MM.1S (cell line): ENCODE results near the gene DSCAM.

Experiments used
- DNase-seq: peaks from one replicate; pipeline ENCODE4 v3.0.0-alpha.2; 2015
- H2AFZ ChIP-seq: fragments of 300-600 bp; sonication (generic); 2 replicates; pipeline ENCODE4 v1.6.0; 2016; ENCODE audit warnings: antibody characterized with exemption, low read length
- H3F3A ChIP-seq: fragments of 300-600 bp; sonication (generic); 2 replicates; pipeline ENCODE4 v1.6.1; 2016; ENCODE audit warnings: mild to moderate bottlenecking, antibody characterized with exemption, low read length, moderate library complexity, mixed read lengths; ENCODE audit not compliant: insufficient read depth
- H3K27ac ChIP-seq: fragments of 300-600 bp; sonication (generic); 2 replicates; pipeline ENCODE4 v1.5.1; 2016; ENCODE audit warnings: mild to moderate bottlenecking, low read length
- H3K27me3 ChIP-seq: fragments of 300-600 bp; sonication (generic); replicated peaks from 2 replicates; pipeline ENCODE4 v1.6.0; 2016; ENCODE audit warnings: low read length; ENCODE audit not compliant: insufficient read depth
- H3K36me3 ChIP-seq: fragments of 300-600 bp; sonication (generic); replicated peaks from 2 replicates; pipeline ENCODE4 v1.6.1; 2016; ENCODE audit warnings: mild to moderate bottlenecking, low read length, mixed read lengths; ENCODE audit not compliant: insufficient read depth
- H3K4me1 ChIP-seq: fragments of 300-600 bp; sonication (generic); 2 replicates; pipeline ENCODE4 v1.6.1; 2016; ENCODE audit warnings: low read length, mixed read lengths
- H3K4me2 ChIP-seq: fragments of 300-600 bp; sonication (generic); 2 replicates; pipeline ENCODE4 v1.6.0; 2016; ENCODE audit warnings: low read depth, low read length
- H3K4me3 ChIP-seq: fragments of 300-600 bp; sonication (generic); 2 replicates; pipeline ENCODE4 v1.5.1; 2016; ENCODE audit warnings: low read length, mixed read lengths
- H3K79me2 ChIP-seq: fragments of 300-600 bp; sonication (generic); 2 replicates; pipeline ENCODE4 v1.6.1; 2016; ENCODE audit warnings: mixed run types, low read length, mixed read lengths
- H3K9ac ChIP-seq: fragments of 300-600 bp; sonication (generic); 2 replicates; pipeline ENCODE4 v1.6.1; 2016; ENCODE audit warnings: low read length, mixed read lengths
- H3K9me2 ChIP-seq: fragments of 300-600 bp; sonication (generic); replicated peaks from 2 replicates; pipeline ENCODE4 v1.6.1; 2016; ENCODE audit warnings: mild to moderate bottlenecking, low read length, mixed read lengths; ENCODE audit not compliant: insufficient read depth
- H3K9me3 ChIP-seq: fragments of 300-600 bp; sonication (generic); replicated peaks from 2 replicates; pipeline ENCODE4 v1.6.1; 2016; ENCODE audit warnings: mild to moderate bottlenecking, low read length, mixed read lengths; ENCODE audit not compliant: insufficient read depth
- H4K20me1 ChIP-seq: fragments of 300-600 bp; sonication (generic); 2 replicates; pipeline ENCODE4 v1.6.1; 2016; ENCODE audit warnings: mild to moderate bottlenecking, low read length, moderate library complexity, mixed read lengths; ENCODE audit not compliant: insufficient read depth
- EZH2 ChIP-seq: fragments of 300-600 bp; sonication (generic); optimal IDR thresholded peaks from 2 replicates; pipeline ENCODE3; 2017; ENCODE audit warnings: low read depth, mild to moderate bottlenecking, antibody characterized with exemption, low read length, mixed read lengths
- EZH2phosphoT487 ChIP-seq: fragments of 300-600 bp; sonication (generic); IDR thresholded peaks from 2 replicates; pipeline ENCODE4 v1.6.1; 2018; ENCODE audit warnings: antibody characterized with exemption, low read length
- TF ChIP-seq, protein P1 (sequence below): fragments of 300-600 bp; sonication (generic); IDR thresholded peaks from 2 replicates; pipeline ENCODE4 v1.5.1; 2016; ENCODE audit warnings: antibody characterized with exemption, low read length, mixed read lengths

DSCAM gene

DNA sequence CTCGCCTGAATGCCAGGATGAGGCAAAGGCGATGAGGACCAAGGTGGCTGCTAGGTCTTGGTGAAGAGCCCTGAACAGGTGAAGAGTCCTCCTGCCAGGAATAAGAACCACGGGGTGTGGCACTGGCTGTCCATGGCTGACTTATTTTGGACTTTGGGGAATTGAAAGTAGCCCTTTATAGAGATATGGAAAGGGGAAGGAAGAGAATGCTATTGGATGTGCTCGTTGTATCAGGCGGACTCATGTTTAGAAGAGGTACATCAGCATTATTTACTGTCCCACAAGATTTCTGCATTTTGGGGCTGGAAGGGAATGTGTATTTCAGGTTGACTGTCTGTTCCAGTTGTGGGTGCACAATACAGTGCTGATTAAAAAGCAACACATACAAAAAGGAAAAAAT, 465.8 kb downstream of the DSCAM start:
- Histone ChIP-seq H2AFZ (no peak overlapping the region), H3F3A (no peaks in the 10 kb centered on the region), H3K4me3 (no peak overlapping the region), H3K9me2 (no peaks in the 10 kb centered on the region), H3K36me3 (no peaks in the 10 kb centered on the region), H3K27ac (no peak overlapping the region), H3K79me2 (no peaks in the 10 kb centered on the region), H3K27me3 (no peaks in the 10 kb centered on the region), H4K20me1 (no peaks in the 10 kb centered on the region), H3K4me2 (no peak overlapping the region), H3K4me1 (no peaks in the 10 kb centered on the region), H3K9me3 (no peaks in the 10 kb centered on the region), H3K9ac (no peak overlapping the region)
- DNase-seq: no peak
- TF ChIP-seq EZH2phosphoT487 (no peak), EZH2 (no peak)
- TF ChIP-seq, protein P1, sequence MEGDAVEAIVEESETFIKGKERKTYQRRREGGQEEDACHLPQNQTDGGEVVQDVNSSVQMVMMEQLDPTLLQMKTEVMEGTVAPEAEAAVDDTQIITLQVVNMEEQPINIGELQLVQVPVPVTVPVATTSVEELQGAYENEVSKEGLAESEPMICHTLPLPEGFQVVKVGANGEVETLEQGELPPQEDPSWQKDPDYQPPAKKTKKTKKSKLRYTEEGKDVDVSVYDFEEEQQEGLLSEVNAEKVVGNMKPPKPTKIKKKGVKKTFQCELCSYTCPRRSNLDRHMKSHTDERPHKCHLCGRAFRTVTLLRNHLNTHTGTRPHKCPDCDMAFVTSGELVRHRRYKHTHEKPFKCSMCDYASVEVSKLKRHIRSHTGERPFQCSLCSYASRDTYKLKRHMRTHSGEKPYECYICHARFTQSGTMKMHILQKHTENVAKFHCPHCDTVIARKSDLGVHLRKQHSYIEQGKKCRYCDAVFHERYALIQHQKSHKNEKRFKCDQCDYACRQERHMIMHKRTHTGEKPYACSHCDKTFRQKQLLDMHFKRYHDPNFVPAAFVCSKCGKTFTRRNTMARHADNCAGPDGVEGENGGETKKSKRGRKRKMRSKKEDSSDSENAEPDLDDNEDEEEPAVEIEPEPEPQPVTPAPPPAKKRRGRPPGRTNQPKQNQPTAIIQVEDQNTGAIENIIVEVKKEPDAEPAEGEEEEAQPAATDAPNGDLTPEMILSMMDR: no peak

DNA sequence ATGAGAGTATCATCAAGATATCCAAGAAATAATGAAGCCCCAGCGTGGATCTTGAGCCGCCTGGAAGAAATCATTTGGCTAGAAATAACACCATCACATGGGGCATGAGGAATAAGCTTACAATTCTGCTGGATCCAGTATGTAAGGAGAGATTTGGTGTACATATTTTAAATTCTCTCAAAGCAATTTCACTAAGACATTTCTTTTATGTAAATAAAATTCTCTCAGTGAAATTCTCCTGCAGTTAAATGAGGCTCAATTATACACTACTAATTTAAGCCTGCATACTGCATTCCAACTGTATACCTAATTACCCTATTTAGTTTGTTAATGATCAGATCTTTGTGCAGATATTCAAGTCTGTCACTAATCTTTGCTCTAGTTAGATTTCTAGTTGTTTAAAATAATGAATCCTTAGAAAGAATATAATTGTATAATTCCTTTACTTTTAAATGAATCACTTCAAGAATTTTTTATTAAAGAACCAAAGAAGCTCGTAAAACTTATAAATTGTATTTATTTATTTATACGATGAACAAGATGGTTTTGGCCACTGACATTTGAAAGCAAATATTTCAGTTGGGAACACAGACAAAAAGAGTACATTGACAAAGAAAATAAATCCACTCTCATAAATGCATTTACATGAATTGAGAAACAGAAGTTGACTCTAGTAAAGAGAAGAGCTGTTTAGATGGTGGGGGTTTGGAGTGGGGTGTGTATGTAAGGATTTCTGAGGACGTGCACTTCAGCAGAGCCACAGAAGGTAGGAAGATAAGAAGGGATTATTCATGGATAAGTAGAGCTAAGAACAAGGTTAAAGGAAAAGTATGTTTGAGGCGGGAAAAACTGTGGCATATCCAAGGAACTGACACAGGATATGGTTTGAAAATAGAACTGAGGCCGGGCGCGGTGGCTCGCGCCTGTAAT, 466.8 kb downstream of the DSCAM start:
- no peak overlapping the region for H3K4me2 ChIP-seq
- no peaks in the 10 kb centered on the region for H3F3A ChIP-seq
- no peaks in the 10 kb centered on the region for H3K9me2 ChIP-seq
- no peaks in the 10 kb centered on the region for H3K79me2 ChIP-seq
- H2AFZ ChIP-seq: no peak overlapping the region
- H4K20me1 ChIP-seq: no peaks in the 10 kb centered on the region
- H3K27me3 ChIP-seq: no peaks in the 10 kb centered on the region
- no peak overlapping the region for H3K4me3 ChIP-seq
- H3K36me3 ChIP-seq: no peaks in the 10 kb centered on the region
- no peak for DNase-seq
- H3K9me3 ChIP-seq: no peaks in the 10 kb centered on the region
- no peaks in the 10 kb centered on the region for H3K4me1 ChIP-seq
- no peak overlapping the region for H3K27ac ChIP-seq
- no peak for TF ChIP-seq EZH2
- TF ChIP-seq EZH2phosphoT487: no peak
- TF ChIP-seq, protein P1: no peak
- no peak overlapping the region for H3K9ac ChIP-seq

DNA sequence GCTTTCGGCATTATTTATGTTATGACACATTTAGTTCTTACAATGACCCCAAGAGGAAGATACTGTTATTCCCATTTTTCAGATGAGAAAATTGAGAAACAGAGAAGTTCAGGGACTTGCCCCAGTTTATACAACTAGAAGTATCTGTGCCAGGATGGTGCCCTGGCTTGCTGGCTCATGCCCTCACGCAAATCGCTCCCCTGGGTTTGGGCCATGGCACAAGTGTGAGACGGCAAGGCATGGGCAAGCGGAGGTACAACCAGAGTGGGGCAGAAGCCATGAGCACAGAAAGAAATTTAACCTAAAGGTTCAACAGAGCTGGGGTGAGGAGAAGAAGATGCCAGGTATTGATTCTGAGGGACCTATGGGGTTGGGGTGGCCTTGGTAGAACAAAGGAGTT, 469.8 kb downstream of the DSCAM start:
- H3K27me3 ChIP-seq: no peaks in the 10 kb centered on the region
- no peak overlapping the region for H3K4me2 ChIP-seq
- no peaks in the 10 kb centered on the region for H3K36me3 ChIP-seq
- H2AFZ ChIP-seq: no peak overlapping the region
- no peak overlapping the region for H3K9ac ChIP-seq
- H3F3A ChIP-seq: no peaks in the 10 kb centered on the region
- no peaks in the 10 kb centered on the region for H3K4me1 ChIP-seq
- H4K20me1 ChIP-seq: no peaks in the 10 kb centered on the region
- no peak for DNase-seq
- TF ChIP-seq, protein P1: no peak
- no peak for TF ChIP-seq EZH2phosphoT487
- no peak for TF ChIP-seq EZH2
- no peak overlapping the region for H3K27ac ChIP-seq
- no peaks in the 10 kb centered on the region for H3K9me2 ChIP-seq
- H3K4me3 ChIP-seq: no peak overlapping the region
- H3K79me2 ChIP-seq: no peaks in the 10 kb centered on the region
- no peaks in the 10 kb centered on the region for H3K9me3 ChIP-seq
